ENCODE data around the gene COPRS.

DNA sequence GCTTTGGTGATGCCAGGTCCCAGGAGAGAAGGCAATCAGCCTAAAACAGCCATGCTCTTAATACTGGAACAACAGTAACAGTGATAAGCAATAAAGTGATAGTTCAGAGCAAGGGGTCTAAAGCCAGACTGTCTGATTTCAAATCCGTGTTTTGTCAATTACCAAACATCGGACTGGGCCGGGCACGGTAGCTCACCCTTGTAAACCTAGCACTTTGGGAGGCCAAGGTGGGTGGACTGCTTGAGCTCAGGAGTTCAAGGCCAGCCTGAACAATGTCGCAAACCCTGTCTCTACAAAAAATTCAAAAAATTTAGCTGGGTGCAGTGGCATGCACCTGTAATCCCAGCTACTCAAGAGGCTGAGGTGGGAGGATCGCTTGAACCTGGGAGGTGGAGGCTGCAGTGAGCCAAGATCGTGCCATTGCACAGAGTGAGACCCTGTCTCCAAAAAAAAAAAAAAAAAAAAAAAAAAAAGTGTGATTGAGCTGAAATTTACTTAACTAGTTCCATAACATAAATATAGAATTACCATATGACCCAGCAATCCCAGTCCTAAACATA lies 5.1 kb downstream of the COPRS start:
- TF ChIP-seq, protein P1, sequence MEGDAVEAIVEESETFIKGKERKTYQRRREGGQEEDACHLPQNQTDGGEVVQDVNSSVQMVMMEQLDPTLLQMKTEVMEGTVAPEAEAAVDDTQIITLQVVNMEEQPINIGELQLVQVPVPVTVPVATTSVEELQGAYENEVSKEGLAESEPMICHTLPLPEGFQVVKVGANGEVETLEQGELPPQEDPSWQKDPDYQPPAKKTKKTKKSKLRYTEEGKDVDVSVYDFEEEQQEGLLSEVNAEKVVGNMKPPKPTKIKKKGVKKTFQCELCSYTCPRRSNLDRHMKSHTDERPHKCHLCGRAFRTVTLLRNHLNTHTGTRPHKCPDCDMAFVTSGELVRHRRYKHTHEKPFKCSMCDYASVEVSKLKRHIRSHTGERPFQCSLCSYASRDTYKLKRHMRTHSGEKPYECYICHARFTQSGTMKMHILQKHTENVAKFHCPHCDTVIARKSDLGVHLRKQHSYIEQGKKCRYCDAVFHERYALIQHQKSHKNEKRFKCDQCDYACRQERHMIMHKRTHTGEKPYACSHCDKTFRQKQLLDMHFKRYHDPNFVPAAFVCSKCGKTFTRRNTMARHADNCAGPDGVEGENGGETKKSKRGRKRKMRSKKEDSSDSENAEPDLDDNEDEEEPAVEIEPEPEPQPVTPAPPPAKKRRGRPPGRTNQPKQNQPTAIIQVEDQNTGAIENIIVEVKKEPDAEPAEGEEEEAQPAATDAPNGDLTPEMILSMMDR (IDR thresholded peaks at IDR 0.05): no peak
- TF ChIP-seq POLR2A (IDR thresholded peaks at IDR 0.05): no peak

Data from testis (tissue), 2 donors.